Stimulated activated CD8-positive, alpha-beta memory T cell treated with anti-CD3 and anti-CD28 coated beads, Interleukin-7, amount 100 ng/mL, for 24 hours (primary cell): ENCODE results near the gene SWI5.
"Not testable (repeated sequence)": the region's sequence is repeated elsewhere in the genome, so short reads cannot be mapped to it uniquely, and the experiment has no call there.

Experiments used
- DNase-seq: peaks from one replicate; pipeline ENCODE4 v3.0.0-alpha.2; 2020; ENCODE audit warnings: low read depth

The SWI5 gene

GRCh38 chr9:128279088-128280073 lies 3.3 kb downstream of the SWI5 start:
- DNase-seq = not testable (repeated sequence)

DNA sequence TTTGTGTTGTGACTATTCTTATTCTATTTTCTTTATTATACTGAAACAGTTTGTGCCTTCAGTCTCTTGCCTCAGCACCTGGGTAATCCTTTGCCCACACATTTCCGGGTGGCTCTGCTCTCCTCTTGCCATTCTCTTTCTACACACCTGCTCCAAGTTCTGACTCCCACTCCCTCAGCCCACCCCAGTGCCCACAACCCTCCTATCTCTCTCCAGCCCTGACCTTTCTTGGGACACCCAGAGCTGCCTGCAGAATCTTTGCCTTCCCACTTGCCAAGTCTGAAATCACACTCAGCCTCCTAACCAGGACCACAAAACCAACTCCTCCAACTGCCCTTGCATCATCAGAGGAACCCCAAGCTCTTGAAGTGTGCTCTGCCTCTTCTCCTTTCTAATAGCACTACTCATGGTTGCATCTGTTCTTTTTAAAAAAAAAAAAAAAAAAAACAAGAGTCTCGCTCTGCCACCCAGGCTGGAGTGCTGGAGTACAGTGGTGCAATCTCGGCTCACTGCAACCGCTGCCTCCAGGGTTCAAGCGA lies 4.1 kb downstream of the SWI5 start:
- no peak for DNase-seq

DNA sequence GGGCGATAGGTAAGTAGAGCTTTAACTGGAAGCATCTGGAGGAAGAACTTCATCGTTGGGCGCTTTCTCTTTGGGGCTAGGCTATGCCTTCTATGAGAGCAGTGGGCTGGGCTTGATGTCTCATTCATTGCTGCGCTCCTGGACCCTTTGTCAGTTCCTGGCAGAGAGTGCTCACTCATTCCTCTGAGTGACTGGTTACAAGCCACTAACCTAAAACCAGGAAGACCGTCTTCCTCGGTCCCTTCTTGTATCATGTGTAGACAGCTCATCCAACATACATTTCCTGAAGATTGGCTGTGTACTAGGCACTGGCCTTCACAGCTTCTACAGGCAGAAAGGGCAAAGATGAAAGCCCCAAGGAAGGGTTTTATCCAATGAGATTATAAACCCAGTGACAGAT lies 6.4 kb downstream of the SWI5 start:
- no peak for DNase-seq

GRCh38 chr9:128285033-128285784 lies 9.1 kb downstream of the SWI5 start:
- no peak for DNase-seq

- DNase-seq = no peak
Measured at GRCh38 chr9:128286440-128286839, 10.4 kb downstream of the SWI5 start.

DNA sequence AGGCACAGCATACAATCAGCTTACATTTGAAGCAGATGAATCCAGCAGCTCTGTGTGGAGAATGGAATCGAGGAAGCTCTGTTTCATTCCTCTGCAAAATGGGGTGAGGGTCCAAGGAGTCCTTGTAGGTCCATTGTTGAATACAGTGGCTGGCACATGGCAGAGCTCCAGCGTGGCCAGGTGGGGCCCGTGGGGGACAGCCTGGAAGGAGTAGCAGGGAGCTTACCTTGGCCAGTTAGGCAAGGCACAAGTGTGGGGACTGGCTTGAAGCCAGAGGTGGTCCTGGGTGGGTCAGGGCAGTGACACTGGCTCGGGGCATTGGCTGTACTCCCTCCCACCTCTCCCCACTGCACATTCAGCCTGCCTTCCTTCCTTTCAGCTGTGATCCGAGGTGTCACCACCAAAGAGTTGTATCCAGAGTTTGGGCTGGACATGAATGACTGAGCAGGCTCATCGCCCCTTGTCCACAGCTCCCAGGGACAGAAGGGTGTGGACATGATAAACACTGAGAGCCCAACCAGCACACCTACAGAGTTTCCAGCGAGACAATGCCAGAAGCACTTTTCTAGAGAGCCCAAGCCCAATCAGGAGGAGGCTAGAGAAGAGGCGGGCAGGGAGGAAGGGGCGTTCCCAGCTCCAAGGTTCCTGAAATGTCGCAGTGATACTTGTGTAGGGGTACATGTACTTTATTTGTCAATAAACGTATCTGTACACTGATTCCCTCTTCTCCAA lies 12.4 kb downstream of the SWI5 start:
- no peak for DNase-seq

DNA sequence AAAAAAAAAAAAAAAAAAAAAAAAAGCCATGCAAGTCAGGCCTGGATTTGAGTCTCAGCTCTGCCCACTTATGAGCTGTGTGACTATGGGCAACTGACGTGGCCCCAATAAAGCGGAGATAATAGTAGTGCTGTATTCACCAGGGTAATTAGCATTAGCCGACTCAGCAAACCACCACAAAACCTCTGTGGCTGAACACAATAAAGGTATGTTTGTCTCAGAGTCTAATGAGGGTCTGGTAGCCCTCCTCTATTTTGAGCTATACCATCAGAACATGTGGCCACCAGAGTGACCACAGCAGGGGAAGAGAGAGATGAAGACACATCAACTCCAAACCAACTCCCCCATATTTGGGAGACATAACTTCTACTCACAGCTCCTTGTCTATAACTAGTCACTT lies 15.9 kb downstream of the SWI5 start:
- no peak for DNase-seq

DNA sequence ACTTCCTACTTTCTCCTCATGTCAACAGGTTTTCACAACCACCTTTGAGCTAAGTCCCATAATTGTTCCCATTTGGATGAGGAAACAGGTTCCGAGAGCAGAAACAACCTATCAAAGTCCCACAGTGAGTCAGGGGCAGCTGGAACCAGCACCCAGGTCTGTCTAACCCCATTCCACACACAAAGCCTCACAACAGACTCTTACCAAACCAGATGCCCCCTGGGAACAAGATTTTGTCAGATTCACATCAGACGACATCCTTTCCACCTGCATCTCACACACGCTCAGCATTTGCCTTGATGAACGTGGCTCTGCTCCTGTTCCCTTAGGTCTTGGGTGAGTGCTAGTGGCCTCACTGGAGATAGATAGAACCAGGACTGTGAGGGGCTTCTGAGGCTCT lies 17.0 kb downstream of the SWI5 start:
- no peak for DNase-seq

DNA sequence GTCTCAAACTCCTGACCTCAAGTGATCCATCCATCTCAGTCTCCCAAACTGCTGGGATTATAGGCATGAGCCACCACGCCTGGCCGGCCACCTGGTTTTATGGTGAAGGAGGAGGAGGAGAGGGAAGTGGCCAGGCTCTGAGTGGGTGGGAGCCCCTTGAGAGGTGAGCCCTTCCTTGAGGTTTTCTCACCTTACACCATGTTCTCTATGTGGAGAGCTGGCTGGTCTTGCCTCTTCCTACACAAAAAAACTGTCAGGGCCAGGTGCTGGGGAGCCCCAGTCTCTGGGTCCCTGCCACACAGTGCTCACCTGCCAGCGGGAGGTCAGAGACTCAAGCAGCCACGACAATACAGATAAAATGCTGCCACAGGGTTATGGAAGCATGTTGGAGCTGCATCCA lies 18.1 kb downstream of the SWI5 start:
- no peak for DNase-seq

DNA sequence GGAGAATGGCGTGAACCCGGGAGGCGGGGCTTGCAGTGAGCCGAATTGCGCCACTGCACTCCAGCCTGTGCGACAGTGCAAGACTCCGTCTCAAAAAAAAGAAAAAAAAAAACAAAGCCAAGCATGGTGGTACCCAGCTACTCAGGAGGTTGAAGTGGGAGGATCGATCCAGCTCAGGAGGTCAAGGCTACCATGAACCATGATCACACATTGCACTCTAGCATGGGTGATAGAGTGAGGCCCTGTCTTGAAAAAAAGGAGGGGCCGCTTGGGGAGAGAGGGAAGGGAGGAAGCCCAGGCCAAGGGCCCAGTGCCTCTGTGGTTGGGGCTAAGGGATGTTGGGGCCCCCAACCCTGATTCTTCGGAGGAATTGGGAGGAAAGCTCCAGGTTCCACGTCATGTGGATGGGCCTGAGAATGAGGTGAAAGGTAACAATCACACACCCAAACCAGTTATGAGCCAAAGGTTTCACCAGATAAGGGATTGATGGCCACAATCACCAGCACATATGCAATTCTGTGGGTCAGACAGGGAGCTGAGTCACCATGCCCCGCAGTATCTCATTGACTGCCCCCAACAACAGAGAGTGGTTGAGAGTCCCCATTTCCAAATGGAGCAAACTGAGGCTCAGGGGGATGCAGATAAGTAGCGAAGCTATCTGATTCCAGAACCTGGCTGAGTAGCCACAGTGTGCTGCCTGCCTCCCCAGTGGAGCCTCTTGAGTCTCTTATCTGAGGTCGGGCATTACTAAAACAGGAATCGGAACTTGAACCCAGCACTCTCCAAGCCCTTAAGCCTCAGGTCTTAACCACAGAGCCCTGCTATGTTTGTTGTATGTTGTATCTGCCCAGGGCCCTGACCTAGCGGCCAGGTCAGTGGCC lies 20.5 kb downstream of the SWI5 start:
- no peak for DNase-seq

DNA sequence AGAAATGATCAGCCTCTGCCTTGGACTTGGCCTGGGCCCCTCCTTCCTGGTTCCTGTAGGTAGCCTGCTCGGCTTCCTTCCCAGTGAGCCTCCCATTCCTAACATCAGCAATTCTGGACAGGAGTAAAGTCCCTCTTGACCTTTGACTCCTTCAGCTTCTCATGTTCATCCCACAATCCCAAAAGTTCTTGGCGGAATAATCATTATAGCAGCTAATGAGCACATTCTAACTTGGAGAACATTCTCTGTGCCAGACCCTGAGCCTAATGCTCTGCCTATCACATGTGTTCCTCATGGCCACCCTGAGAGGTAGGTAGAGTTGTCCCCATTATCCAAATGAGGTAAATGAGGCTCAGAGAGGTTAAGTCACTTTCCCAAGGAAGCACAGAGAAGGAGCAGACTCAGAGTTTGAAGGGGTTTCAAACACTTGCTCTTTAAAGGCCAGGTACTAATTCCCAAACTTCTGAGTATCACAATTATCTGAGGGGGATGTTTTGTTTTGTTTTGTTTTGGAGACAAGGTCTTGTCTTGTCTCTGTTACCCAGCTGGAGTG lies 21.2 kb downstream of the SWI5 start:
- DNase-seq = no peak

GRCh38 chr9:128298535-128299482 lies 22.7 kb downstream of the SWI5 start:
- no peak for DNase-seq

GRCh38 chr9:128304136-128304970 lies 28.3 kb downstream of the SWI5 start:
- DNase-seq = no peak

GRCh38 chr9:128304971-128305288 lies 28.9 kb downstream of the SWI5 start:
- DNase-seq = no peak

DNA sequence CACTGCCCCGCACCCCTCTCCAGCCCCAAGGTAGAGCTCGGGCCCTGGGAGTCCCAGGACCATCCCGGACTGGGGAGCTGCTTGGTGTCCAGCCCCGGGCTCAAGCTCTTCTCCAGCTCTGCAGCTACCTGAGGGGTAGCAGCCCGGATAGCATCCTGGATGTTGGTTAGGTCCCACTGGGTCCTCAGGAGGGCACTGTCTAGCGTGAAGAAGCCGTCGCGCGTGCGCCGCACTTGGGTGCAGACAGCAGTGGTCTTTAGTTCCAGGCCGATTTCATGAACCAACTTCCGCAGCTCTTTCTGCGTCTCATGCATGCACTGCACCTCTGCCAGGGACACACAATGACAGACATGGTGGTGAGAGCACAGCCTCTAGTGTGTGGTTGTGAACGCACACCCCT lies 33.5 kb downstream of the SWI5 start:
- no peak for DNase-seq

DNA sequence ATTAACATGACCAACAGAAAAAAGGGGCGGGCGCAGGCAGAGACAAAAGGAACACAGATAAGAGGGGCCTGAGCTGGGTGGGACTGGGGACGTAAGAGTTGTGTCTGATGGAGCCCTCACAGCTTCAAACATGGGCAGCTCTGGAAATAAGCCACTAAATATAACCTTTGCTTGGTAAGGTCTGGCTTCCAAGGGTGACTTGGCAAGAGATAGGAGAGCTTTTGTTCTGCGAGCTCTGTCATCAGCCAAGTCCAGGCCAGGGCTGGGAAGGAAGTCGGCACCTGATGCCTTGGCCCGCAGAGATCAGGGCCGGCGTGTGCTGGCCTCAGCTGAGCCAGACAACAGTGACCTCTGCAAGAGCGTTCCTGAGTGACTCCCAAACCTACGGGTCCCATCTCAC lies 34.4 kb downstream of the SWI5 start:
- no peak for DNase-seq

GRCh38 chr9:128314697-128315096 lies 38.6 kb downstream of the SWI5 start:
- DNase-seq = no peak

- no peak for DNase-seq
Measured at GRCh38 chr9:128316421-128316820, 40.3 kb downstream of the SWI5 start.

- no peak for DNase-seq
Measured at GRCh38 chr9:128317629-128318028, 41.6 kb downstream of the SWI5 start.
